T47D (cell line): Measurements from ENCODE around the gene ATP6V0B.

ENCODE experiments used
- DNase-seq, 2 experiments: peaks; one replicate each; pipeline versions ENCODE4 v3.0.0 to v3.0.0-alpha.2; 2011 to 2012; ENCODE audit warnings: low read depth in 1 of 2, low spot score in 1 of 2
- JUND ChIP-seq: IDR thresholded peaks from 2 replicates; pipeline ENCODE4 v1.6.1; 2012; ENCODE audit warnings: low read depth
- in situ Hi-C: cut with HindIII; loops from 2 replicates; pipeline ENCODE4 v1.10.0; 2016; ENCODE audit warnings: low sequenced_read_pairs, low pct_unique_long_range_greater_than_20kb

The ATP6V0B gene

GRCh38 chr1:43936431-43937151, 38.2 kb upstream of the ATP6V0B start:
- no peak for TF ChIP-seq JUND
- in situ Hi-C loops: no loop called here
- peak; percentile 22 to 32 for DNase-seq

DNA sequence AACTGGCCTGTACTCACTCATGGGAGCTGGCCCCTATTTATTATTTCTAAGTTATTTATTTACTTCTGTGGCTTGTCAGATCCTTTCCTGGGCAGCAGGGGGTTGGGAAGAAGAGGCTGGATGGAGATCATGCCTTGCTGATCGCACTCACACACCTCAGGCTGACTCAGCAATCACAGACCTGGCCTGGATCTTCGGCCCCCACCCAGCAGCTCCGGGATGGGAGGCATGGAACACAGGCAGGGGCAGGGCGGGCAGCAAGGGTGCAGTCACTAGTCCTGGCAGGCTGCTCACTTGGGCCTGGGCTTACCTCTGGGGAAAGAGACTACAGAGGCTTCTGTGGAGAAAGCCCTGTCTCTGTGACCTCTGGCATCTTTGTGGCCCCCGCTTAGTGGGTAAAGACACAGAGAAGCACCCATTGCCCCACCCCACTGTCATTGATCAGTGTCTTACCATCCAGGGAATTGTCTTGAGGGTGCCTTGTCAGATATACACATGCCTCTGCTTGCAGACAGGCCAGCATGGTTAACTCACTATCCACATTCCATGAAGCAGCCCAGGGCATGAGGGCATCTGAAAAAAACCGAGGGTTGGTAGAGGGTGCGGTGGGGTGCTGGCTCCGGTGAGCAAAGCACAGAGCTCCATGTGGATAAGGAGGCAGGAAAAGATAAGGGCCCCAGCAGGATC, 37.4 kb upstream of the ATP6V0B start:
- in situ Hi-C loops: no loop called here
- DNase-seq: no peak
- TF ChIP-seq JUND: no peak

DNA sequence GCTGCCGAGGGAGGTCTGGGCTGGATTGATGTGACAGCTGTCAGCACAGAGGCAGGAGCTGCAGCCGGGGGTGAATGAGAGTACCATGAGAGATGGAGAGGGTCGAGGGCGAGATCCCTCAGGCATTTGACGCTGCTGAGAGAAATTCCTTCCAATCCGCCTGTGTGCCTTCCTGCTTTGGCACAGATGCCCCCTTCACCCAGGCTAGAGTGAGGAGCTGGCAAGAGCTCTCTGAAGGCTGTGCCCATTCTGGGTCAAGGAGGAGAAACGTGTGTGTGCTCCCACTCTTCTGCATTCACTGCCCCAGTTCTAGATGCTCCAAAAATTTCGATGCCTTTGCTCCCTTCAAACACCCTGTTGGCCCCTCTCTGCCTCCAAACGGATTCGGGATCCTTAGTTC, 36.4 kb upstream of the ATP6V0B start:
- TF ChIP-seq JUND: no peak
- in situ Hi-C loops: no loop called here
- no peak for DNase-seq

DNA sequence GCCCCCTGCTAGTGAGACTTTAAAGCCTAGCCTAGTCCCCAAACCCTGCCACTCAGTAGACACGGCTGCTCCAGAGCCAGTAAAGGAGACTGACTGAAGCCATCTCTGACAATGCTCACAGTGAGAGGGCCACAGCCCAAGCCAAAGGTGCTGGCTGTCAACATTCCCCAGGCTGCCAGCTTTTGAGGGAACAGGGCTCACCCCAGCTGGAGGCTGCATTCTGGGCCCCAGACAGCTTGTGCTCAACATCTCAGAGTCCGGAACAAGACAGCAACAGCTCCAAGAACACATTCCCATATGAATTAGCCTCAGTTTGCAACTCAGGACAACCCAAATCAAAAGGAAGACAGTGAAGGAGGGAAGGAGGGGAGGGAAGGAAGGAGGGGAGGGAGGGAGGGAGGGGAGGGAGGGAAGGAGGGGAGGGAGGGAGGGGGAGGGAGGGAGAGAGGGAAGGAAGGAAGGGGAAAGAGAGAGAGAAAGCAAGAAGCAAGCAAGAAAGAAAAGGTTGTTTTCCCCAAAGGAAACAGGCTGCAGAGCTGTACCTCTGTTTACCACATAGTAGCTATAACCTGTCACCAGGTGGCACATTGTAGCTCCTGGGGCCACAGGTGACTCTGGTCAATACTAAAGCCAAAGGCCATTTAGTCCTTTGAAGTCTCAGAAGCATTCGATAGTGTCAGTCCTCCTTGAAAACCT, 35.7 kb upstream of the ATP6V0B start:
- TF ChIP-seq JUND: no peak
- in situ Hi-C loops: no loop called here
- DNase-seq: peak in 1 of 2 experiments; percentile 18

DNA sequence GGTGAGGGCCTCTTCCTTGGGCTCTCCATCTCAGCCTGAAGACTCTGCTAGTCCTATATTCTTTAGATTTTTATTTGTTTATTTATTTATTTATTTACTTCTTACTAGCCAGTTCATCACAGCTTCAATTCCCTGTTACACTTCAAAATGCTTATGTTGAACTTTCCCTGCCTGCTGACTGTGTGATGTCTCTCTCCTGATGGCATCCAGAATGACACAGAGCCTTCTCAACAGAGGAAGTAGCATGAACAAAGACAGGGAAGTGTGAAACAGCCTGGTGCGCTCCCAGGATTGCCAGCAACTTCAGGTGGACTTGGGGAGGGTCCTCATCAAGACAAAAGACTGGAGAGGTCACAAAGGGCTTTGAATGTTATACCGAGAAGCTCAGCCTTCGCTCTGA, 32.3 kb upstream of the ATP6V0B start:
- no peak for TF ChIP-seq JUND
- in situ Hi-C loops: no loop called here

GRCh38 chr1:43944860-43945259, 29.9 kb upstream of the ATP6V0B start:
- no peak for DNase-seq
- no peak for TF ChIP-seq JUND
- in situ Hi-C loops: no loop called here

More for the DNA sequence above, 32.3 kb upstream of the ATP6V0B start:
- no peak for DNase-seq

- no peak for DNase-seq
- no peak for TF ChIP-seq JUND
- in situ Hi-C loops: no loop called here
These were observed 29.0 kb upstream of the ATP6V0B start for GRCh38 chr1:43945674-43946235.

- in situ Hi-C loops: no loop called here
- DNase-seq: peak; percentile 94 to 95
- TF ChIP-seq JUND: no peak
These were observed 28.3 kb upstream of the ATP6V0B start, which contains the start of gene IPO13 for GRCh38 chr1:43946236-43947060. TSS of gene IPO13 (plus strand) at chr1:43946950. CDS start at chr1:43947601, 651 bp downstream.

DNA sequence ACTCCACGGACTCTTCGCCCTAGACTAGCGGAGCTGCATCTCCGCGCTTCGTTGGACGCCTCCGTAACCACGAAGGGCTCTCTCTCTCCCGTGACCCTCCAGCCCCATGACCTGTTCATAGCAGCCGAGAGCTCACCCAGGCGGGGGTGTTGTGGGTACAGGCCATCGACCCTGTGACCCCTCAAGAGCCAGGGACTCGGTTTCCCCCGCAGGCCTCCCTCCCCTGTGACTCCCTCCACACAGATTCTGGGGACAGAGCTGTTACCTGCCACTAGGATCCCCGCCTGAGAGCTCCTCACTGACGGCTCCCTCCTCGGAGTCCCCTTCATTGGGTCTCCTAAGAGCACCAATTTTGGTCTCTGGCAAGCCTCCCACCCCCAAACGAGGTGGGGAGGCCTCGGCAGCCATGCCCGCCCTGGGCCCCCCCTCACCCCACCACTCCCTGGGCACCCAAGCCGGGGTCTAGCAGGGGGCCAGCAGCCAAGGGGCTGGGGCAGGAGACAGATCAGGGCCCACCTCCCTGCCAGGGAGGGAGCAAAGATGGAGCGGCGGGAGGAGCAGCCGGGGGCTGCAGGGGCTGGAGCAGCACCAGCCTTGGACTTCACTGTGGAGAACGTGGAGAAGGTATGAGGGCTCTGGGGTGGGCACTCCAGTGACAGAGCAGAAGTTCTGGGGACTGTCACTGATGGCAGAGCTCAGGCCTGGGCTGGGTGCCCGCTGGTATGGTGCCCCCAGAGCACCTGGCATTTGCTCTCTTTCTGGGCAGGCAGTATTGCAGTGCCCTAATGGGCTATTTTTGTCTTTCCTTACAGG, 27.5 kb upstream of the ATP6V0B start:
- DNase-seq: no peak
- in situ Hi-C loops: no loop called here
- no peak for TF ChIP-seq JUND

DNA sequence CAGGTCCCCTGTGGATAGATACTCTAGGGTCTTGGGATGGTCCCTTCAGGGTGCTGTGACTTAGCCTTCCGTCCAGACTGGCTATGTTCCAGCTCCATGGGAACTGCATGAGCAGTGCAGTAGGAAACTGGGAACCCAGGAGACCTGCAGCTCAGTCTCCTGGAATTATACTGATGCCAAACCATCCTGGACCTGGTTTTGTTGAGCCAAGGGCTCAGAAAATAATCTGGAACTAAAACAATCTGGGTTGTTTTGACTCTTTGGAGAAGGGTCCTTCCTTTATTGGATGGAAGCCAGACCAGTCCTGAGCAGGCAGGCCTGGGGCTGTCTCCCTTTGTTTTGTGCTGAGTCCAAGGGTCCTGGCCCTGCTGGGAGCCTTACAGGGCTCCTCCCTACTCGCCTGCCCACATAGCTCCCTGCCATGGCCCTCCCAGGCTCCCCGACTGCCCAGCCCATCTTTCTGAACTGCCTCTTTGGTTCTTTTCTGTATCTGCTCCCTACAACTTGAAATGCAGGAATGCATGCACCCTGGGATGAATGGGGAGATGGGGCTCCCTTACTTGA, 26.8 kb upstream of the ATP6V0B start:
- no peak for TF ChIP-seq JUND
- in situ Hi-C loops: no loop called here

GRCh38 chr1:43949678-43950077, 25.1 kb upstream of the ATP6V0B start:
- DNase-seq: no peak
- in situ Hi-C loops: no loop called here
- no peak for TF ChIP-seq JUND

More for the DNA sequence above, 26.8 kb upstream of the ATP6V0B start:
- DNase-seq: no peak
